Amniotic stem cell (primary cell): Measurements from ENCODE around the gene PIK3R6.
"Not testable (repeated sequence)": the region's sequence is repeated elsewhere in the genome, so short reads cannot be mapped to it uniquely, and the experiment has no call there.

Experiments used
- DNase-seq: peaks from one replicate; lab custom pipeline; 2025; lab: John Stamatoyannopoulos, UW

The PIK3R6 gene

GRCh38 chr17:8872705-8873435 lies 5.4 kb upstream of the PIK3R6 start:
- DNase-seq, result no peak

- DNase-seq, result no peak
Measured at GRCh38 chr17:8872036-8872704, 4.7 kb upstream of the PIK3R6 start.

- DNase-seq, result no peak
Measured at GRCh38 chr17:8871081-8871581, 3.7 kb upstream of the PIK3R6 start.

- DNase-seq, result no peak
Measured at GRCh38 chr17:8870406-8871040, 3.0 kb upstream of the PIK3R6 start.

- DNase-seq, result no peak
Measured at GRCh38 chr17:8869114-8869815, 1.8 kb upstream of the PIK3R6 start.

- DNase-seq, result no peak
Measured at GRCh38 chr17:8868529-8868951, 1.1 kb upstream of the PIK3R6 start.

- DNase-seq, result no peak
Measured at GRCh38 chr17:8868092-8868491, 618 bp upstream of the PIK3R6 start.

- DNase-seq, result no peak
Measured at GRCh38 chr17:8865811-8866210, 1.7 kb downstream of the PIK3R6 start.

- DNase-seq, result no peak
Measured at GRCh38 chr17:8865385-8865784, 2.1 kb downstream of the PIK3R6 start.

GRCh38 chr17:8862213-8863056 lies 5.0 kb downstream of the PIK3R6 start:
- no peak for DNase-seq

GRCh38 chr17:8861495-8862181 lies 5.8 kb downstream of the PIK3R6 start:
- DNase-seq, result no peak

GRCh38 chr17:8859804-8860430 lies 7.6 kb downstream of the PIK3R6 start:
- no peak for DNase-seq

GRCh38 chr17:8859027-8859803 lies 8.3 kb downstream of the PIK3R6 start:
- no peak for DNase-seq

- DNase-seq, result no peak
Measured at GRCh38 chr17:8857919-8858318, 9.6 kb downstream of the PIK3R6 start.

GRCh38 chr17:8856869-8857575 lies 10.5 kb downstream of the PIK3R6 start:
- DNase-seq, result no peak

GRCh38 chr17:8856205-8856603 lies 11.3 kb downstream of the PIK3R6 start:
- not testable (repeated sequence) for DNase-seq

- DNase-seq, result no peak
Measured at GRCh38 chr17:8855477-8856204, 11.8 kb downstream of the PIK3R6 start.

GRCh38 chr17:8851600-8851999 lies 15.9 kb downstream of the PIK3R6 start:
- no peak for DNase-seq
